ENCODE measurements around the gene MAGED2. TPM values are rescaled to one million over a fixed set of nuclear protein-coding genes. Genes with fewer than 3 reads are reported as not detected.
"Not testable (repeated sequence)": the region's sequence is repeated elsewhere in the genome, so short reads cannot be mapped to it uniquely, and the experiment has no call there.

Gene MAGED2
- 78.7 and 82.5 TPM in 2 replicates for total RNA-seq (2022)
- Bru-seq, nascent RNA: percentile 56 among the genes with signal in this experiment
- percentile 82 among the genes with signal in this experiment for BruChase-seq, experiment 1, labeled RNA remaining after a 6-hour chase
- BruChase-seq, experiment 2, labeled RNA remaining after a 2-hour chase: percentile 62 among the genes with signal in this experiment
- long read RNA-seq, transcript MAGED2-204 (13 exons, 2,048 nt): major isoform, 35 of 124 reads
- long read RNA-seq, transcript MAGED2-206 (13 exons, 2,189 nt): minor isoform, 12 of 124 reads
- long read RNA-seq, transcript MAGED2-201 (12 exons, 1,958 nt): minor isoform, 16 of 124 reads
- long read RNA-seq, partial matches to known transcripts: 28 of 124 reads
- long read RNA-seq, other reads (novel, unspliced or antisense): 28 of 124 reads

- CTCF ChIA-PET: interaction anchor here (0.6 kb wide), 1 partner anchor 624 kb away, joined by 3 read pairs; the partner anchor contains the start of gene FAM120C
- Mint-ChIP-seq H3K27me3 (ENCODE audit: unreplicated experiment) (peaks cover 45% of the 10 kb centered on the region), H3K27ac (ENCODE audit: unreplicated experiment) (peak within 1 kb of the TSS; percentile 99), H3K9me3 (ENCODE audit: low read depth, unreplicated experiment) (no peaks in the 10 kb centered on the region), H3K36me3 (ENCODE audit: insufficient read depth, unreplicated experiment) (peaks cover 30% of the 10 kb centered on the region), H3K4me3 (ENCODE audit: low read depth, unreplicated experiment) (peak within 1 kb of the TSS; percentile 87), H3K4me1 (ENCODE audit: low read depth, unreplicated experiment) (no peaks in the 10 kb centered on the region)
- no peak for TF ChIP-seq CTCF (IDR thresholded peaks at IDR 0.05; ENCODE audit: unreplicated experiment)
- BruUV-seq (replicated peaks): no TSS peak
- intact Hi-C loops (cut with micrococcal nuclease; ENCODE audit: unreplicated experiment): no loop called here
- no peak for DNase-seq
These were observed at the start of gene MAGED2 for GRCh38 chrX:54807524-54808108. Gene MAGED2 (plus strand): TSS chrX:54807745. CDS start chrX:54809332, 1,587 bp downstream.

GRCh38 chrX:54758114-54759055 lies 49.2 kb upstream of the MAGED2 start:
- no peak overlapping the region for H3K27ac Mint-ChIP-seq (ENCODE audit: unreplicated experiment)
- no peaks in the 10 kb centered on the region for H3K36me3 Mint-ChIP-seq (ENCODE audit: insufficient read depth, unreplicated experiment)
- intact Hi-C loops (cut with micrococcal nuclease; ENCODE audit: unreplicated experiment): no loop called here
- H3K4me3 Mint-ChIP-seq (ENCODE audit: low read depth, unreplicated experiment): no peak overlapping the region
- no peak for DNase-seq
- CTCF ChIA-PET: interaction anchor here (1.0 kb wide), 1 partner anchor 28 kb away, joined by 3 read pairs; no protein-coding TSS in a partner anchor
- H3K4me1 Mint-ChIP-seq (ENCODE audit: low read depth, unreplicated experiment): no peaks in the 10 kb centered on the region
- BruUV-seq (replicated peaks): no TSS peak
- peaks cover 2% of the 10 kb centered on the region for H3K9me3 Mint-ChIP-seq (ENCODE audit: low read depth, unreplicated experiment)
- no peak for TF ChIP-seq CTCF (IDR thresholded peaks at IDR 0.05; ENCODE audit: unreplicated experiment)
- peaks cover 24% of the 10 kb centered on the region for H3K27me3 Mint-ChIP-seq (ENCODE audit: unreplicated experiment)

- H3K27me3 Mint-ChIP-seq (ENCODE audit: unreplicated experiment); DNase-seq; H3K27ac Mint-ChIP-seq (ENCODE audit: unreplicated experiment); CTCF ChIA-PET; H3K4me1 Mint-ChIP-seq (ENCODE audit: low read depth, unreplicated experiment); BruUV-seq (replicated peaks); H3K4me3 Mint-ChIP-seq (ENCODE audit: low read depth, unreplicated experiment); H3K9me3 Mint-ChIP-seq (ENCODE audit: low read depth, unreplicated experiment); H3K36me3 Mint-ChIP-seq (ENCODE audit: insufficient read depth, unreplicated experiment); intact Hi-C loops (cut with micrococcal nuclease; ENCODE audit: unreplicated experiment): not testable (repeated sequence)
These were observed 33.0 kb upstream of the MAGED2 start for GRCh38 chrX:54774391-54775094.

- intact Hi-C loops (cut with micrococcal nuclease; ENCODE audit: unreplicated experiment): no loop called here
- H3K27me3 Mint-ChIP-seq (ENCODE audit: unreplicated experiment): peaks cover 12% of the 10 kb centered on the region
- no peak overlapping the region for H3K4me3 Mint-ChIP-seq (ENCODE audit: low read depth, unreplicated experiment)
- no TSS peak for BruUV-seq (replicated peaks)
- CTCF ChIA-PET: no interaction called here
- H3K27ac Mint-ChIP-seq (ENCODE audit: unreplicated experiment): no peak overlapping the region
- no peaks in the 10 kb centered on the region for H3K9me3 Mint-ChIP-seq (ENCODE audit: low read depth, unreplicated experiment)
- no peaks in the 10 kb centered on the region for H3K4me1 Mint-ChIP-seq (ENCODE audit: low read depth, unreplicated experiment)
- no peak for DNase-seq
- H3K36me3 Mint-ChIP-seq (ENCODE audit: insufficient read depth, unreplicated experiment): no peaks in the 10 kb centered on the region
- no peak for TF ChIP-seq CTCF (IDR thresholded peaks at IDR 0.05; ENCODE audit: unreplicated experiment)
These were observed 31.5 kb upstream of the MAGED2 start for GRCh38 chrX:54776061-54776460.
